NCI-H1105 treated with DMSO at 0.1 percent for 48 hours (cell line): ENCODE data around the gene FBXO27.
"Not testable (repeated sequence)": the region's sequence is repeated elsewhere in the genome, so short reads cannot be mapped to it uniquely, and the experiment has no call there.

Experiments
- DNase-seq: peaks from one replicate; lab custom pipeline; 2025; lab: John Stamatoyannopoulos, UW

The FBXO27 gene

GRCh38 chr19:38988627-38989026, 43.7 kb downstream of the FBXO27 start:
- not testable (repeated sequence) for DNase-seq

DNA sequence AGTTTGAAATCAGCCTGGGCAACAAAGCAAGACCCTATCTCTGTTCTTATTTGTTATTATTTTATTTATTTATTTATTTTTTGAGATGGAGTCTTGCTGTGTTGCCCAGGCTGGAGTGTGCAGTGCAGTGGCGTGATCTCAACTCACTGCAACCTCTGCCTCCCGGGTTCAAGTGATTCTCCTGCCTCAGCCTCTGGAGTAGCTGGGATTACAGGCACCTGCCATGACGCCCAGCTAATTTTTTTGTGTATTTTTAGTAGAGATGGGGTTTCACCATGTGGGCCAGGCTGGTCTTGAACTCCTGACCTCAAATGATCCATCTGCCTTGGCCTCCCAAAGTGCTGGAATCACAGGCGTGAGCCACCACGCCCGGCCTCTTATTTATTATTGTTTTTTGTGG, 44.6 kb downstream of the FBXO27 start:
- not testable (repeated sequence) for DNase-seq

GRCh38 chr19:38985262-38985661, 47.1 kb downstream of the FBXO27 start:
- DNase-seq, result no peak

- no peak for DNase-seq
Measured at GRCh38 chr19:38980583-38981374, 51.6 kb downstream of the FBXO27 start.

- no peak for DNase-seq
Measured at GRCh38 chr19:38979812-38980211, 52.5 kb downstream of the FBXO27 start.

DNA sequence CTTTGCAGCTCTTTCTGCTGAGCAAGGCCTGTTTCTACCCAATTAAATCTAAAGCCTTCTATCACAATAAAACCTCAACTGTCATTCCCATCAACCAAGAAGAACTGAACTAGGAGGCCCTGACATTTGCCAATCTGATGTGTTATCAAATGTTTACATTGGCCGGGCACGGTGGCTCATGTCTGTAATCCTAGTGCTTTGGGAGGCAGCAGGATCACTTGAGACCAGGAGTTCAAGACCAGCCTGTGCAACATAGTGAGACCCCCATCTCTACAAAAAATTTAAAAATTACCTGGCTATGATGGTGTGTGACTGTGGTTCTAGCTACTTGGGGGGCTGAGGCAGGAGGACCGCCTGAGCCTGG, 54.0 kb downstream of the FBXO27 start:
- DNase-seq, result no peak

DNA sequence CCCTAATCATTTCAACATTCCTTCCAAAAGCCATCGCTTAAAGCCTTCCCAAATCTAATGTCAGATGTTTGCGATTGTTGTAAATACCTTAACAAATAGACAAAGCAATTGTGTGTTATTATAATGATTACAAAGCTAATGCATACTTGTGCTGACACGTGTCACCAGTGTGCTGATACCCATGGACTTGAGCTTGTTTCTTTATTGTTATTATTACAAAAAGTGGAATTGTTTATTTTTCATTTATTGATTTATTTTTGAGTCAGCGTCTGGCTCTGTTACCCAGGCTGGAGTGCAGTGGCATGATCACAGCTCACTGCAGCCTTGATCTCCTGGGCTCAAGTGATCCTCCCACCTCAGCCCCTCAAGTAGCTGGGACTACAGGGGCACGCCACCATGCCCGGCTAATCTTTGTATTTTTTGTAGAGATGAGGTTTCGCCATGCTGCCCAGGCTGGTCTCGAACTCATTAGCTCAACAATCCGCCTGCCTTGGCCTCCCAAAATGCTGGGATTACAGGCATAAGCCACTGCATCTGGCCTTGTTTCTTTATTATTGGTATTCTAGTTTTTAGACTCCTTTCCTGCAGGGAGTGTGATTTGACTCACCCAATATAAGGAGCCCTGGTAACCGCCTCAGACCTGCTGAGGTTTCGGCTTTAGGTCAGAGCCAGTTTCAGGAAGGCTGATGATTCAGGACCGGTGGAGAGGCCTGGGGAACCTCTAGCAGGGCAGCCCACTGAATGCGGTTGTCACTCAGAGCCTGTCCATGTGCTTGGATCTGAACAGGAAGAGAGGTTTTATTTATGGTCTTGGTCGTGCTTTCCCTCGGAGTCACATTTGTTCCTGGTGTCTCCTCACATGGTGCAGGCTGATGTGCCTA, 54.7 kb downstream of the FBXO27 start:
- no peak for DNase-seq

DNA sequence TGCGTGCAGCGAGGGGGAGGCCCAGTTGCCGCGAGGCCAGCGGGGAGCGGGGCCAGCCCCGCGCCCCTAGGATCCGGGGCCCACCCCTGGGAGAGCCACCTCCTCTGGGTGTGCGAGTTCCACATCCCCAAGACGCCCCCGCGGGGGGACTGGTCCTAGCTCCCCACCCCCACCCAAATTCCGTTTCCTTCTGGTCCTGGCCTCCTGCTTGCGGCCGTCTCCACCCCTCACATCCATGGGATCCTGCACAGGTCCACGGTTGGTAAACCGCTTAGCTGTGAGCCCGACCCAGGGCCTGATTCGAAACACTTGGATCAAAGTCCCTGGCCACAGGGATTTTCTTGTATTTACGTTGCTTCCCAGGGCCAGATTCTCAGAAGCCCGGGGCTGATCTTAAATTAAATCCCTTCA, 56.5 kb downstream of the FBXO27 start:
- no peak for DNase-seq

- no peak for DNase-seq
Measured at GRCh38 chr19:38975214-38975860, 57.0 kb downstream of the FBXO27 start, which contains the start of gene FBXO17. Gene FBXO17 (minus strand): TSS chr19:38975742. CDS start chr19:38950319, 25,423 bp downstream.

DNA sequence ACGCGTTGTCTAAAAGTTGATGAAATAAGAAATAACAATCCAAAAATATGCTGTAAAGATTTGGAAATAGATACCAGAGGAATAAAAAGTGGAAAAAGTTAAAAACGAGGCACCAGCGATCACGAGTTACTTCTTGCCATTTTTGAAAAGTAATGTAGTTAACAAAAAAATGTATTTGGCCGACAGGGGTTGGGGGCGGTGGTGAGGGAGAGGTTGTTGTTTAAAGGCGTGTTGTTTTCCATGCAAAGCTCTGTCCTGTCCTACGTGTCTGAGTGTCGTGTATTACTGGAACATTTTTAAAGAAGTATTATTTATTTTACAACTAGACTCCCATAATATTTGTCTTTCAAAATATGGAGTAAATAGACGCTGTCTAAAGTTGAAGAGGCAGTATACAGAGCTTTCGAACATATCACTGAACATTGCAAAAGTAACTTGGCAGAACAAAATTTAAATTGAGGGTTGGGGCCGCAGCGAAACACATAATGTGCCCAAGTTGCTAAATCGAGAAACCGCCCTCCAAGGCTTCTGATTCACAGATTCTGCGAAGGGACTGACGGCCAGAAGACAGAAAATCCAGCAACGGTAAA, 57.6 kb downstream of the FBXO27 start:
- no peak for DNase-seq
